GM12864 (cell line): Measurements from ENCODE around the gene CPEB4.

Experiments
- DNase-seq: peaks from one replicate; pipeline ENCODE4 v3.0.0-alpha.2; 2011; ENCODE audit warnings: low read depth
- H3K4me3 ChIP-seq: 2 replicates; pipeline ENCODE4 v1.5.1; 2011; ENCODE audit warnings: mild to moderate bottlenecking, low read depth, low read length, control low read depth
- TF ChIP-seq, protein P1 (sequence below): IDR thresholded peaks from 2 replicates; pipeline ENCODE4 v1.5.1; 2011; ENCODE audit warnings: low read depth, mild to moderate bottlenecking, moderate library complexity, low read length, control low read depth, inconsistent platforms; ENCODE audit errors: missing control alignments

CPEB4 gene

DNA sequence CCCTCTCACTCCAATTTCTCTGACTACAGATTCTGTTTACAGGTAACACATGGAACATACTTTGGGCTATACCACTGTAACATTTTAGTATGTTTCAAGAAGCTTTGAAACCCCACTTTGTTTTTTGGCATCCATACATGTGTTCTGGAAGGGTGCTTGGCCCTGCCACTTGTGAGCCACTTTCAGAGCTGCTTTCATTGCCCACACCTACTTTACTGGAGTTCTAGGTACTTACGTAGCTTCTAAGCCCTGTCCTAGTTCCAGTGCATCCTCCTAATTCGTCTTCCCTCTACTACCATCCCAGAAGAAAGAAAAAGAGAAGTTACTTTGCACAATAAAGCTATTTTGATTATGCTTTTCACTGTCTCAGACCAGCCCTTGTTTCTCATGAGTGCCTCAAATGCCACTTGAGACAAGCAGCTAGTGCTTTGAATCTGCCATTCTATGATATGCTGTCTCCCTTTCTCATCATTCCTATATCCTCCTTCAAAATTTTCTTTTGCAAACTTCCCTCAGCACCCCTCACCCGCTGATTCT lies 74.4 kb downstream of the CPEB4 start:
- no peak overlapping the region for H3K4me3 ChIP-seq
- TF ChIP-seq, protein P1, sequence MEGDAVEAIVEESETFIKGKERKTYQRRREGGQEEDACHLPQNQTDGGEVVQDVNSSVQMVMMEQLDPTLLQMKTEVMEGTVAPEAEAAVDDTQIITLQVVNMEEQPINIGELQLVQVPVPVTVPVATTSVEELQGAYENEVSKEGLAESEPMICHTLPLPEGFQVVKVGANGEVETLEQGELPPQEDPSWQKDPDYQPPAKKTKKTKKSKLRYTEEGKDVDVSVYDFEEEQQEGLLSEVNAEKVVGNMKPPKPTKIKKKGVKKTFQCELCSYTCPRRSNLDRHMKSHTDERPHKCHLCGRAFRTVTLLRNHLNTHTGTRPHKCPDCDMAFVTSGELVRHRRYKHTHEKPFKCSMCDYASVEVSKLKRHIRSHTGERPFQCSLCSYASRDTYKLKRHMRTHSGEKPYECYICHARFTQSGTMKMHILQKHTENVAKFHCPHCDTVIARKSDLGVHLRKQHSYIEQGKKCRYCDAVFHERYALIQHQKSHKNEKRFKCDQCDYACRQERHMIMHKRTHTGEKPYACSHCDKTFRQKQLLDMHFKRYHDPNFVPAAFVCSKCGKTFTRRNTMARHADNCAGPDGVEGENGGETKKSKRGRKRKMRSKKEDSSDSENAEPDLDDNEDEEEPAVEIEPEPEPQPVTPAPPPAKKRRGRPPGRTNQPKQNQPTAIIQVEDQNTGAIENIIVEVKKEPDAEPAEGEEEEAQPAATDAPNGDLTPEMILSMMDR, result no peak
- DNase-seq, result no peak

DNA sequence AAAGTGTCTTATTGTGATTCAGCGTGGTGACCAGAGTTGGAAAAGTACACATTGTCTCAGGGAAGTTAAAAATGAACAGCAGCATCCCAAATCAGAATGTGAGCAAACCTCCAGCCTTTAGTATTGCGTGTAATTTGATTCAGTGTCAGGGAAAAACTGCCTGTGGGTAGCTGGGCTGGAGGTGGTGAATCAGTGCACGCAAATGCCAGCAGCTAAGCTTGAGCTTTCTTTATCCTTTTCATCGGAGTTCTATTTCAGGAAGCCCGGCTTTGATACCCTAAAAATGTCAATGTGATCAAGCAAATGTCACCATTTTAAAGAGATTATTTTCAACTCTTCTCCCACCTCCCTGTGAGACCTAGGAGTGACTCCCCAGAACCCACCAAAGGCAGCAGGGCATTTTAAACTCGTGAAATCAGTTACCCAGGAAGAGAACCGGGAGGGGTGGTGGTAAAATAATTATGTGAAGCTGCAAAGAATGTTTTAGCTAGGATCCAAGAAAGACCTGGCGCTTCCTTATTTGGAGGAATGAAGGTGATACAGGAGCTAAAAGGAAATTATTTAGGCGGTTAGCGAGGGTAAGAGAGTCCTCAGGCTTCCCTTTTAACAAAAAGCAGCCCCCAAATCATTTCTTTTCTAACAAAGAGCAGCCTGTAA lies 75.2 kb downstream of the CPEB4 start:
- H3K4me3 ChIP-seq, result no peak overlapping the region
- TF ChIP-seq, protein P1, result no peak
- no peak for DNase-seq

DNA sequence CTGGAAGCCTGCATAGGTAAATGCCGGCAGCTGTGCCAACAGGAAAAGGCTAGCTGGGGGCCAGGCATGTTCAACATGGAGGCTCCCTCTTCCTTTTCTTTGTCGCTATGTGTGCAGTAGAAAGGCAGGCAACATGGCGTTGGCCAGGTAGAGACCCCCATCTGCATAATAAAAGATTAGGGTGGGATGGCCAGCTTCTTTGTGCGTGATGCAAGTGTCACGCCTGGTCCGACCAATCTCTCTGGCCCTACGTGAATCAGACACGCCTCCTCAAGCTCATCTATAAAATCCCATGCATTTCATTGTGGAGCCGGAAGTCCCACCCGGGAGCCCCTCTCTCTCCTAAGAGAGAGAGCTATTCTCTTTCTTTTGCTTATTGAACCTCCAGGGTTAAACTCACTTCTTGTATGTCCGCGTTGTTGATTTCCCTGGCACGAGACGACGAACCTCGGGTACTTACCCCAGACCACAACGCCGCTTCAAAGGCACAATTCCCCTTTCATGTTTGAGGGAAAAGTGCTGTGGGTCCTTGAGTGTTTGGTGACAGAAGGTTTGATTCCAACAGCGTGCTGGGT lies 75.8 kb downstream of the CPEB4 start:
- no peak for DNase-seq
- TF ChIP-seq, protein P1, result no peak
- no peak overlapping the region for H3K4me3 ChIP-seq

DNA sequence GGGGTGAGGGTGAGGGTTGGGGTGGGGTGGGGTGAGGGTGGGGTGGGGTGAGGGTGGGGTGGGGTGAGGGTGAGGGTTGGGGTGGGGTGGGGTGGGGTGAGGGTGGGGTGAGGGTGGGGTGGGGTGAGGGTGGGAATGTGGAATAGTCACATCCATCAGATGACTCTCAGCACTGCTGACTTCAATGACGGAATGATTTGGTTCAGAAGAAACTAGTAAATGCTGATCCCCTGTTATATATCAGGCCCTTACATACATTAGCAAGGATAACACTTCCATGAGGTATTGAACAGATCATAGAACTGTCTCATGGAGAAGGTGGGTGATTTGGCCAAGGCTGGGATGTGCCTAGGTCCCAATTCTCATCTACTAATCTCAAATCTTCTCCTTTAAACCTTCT lies 76.4 kb downstream of the CPEB4 start:
- TF ChIP-seq, protein P1, result no peak
- DNase-seq, result no peak
- H3K4me3 ChIP-seq, result no peak overlapping the region

DNA sequence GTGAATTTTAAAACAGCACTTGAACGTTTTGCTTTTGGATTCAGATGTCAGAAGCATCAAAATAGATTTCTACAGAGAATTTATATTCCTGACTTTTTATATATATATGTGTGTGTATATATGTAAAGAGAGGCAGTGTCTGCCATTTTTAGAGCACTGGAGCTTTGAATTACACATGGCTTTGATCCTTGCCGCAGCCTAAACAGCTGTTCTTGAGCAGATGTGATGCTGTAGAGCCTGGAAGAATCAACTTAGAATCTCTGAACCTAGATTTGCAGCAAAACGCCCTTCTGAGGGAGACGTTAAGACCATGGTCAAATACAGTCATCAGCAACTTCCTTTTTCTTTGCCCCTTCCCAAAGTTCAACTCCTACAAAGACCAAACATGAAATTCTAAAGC lies 79.1 kb downstream of the CPEB4 start:
- DNase-seq, result no peak
- no peak overlapping the region for H3K4me3 ChIP-seq
- TF ChIP-seq, protein P1, result no peak

DNA sequence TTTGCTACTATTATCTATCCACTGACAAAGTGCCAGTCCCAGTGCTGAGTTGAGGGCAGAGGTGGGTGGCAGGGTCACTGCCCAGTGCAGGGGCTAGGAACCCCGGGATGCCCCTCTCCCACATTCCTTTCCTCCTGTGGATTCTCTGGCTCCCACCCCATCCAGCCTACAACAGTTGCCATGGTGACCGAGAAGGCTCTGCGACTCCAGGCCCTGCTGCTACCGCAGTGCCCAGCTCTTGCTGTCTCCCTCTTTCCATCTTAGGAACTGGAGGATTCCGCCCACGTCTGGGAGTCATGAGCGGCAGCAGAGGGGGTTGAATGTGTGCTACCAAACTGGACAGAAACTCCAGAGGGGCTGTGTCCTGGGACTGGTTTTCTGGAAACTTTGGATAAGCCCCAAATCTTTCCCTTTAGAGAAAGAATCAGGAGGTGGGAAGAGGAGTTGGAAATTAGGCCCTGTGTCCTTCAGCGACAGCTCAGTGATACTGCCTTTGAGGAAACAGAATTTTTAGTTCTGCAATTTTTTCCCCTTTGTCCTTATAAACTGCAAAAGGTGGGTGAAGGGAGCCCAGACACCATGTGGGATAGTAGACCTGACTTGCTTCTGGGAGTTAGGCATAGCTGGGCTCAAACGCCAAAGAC lies 80.1 kb downstream of the CPEB4 start:
- DNase-seq, result no peak
- H3K4me3 ChIP-seq, result no peak overlapping the region
- TF ChIP-seq, protein P1, result no peak
